ENCODE results near the gene NPHP4.

Gene NPHP4

GRCh38 chr1:5950994-5951785, 41.0 kb downstream of the NPHP4 start:
- DNase-seq (ENCODE audit: low read depth, low spot score), result no peak

- no peak for DNase-seq (ENCODE audit: low read depth, low spot score)
Measured at GRCh38 chr1:5950201-5950895, 41.9 kb downstream of the NPHP4 start.

- DNase-seq (ENCODE audit: low read depth, low spot score), result no peak
Measured at GRCh38 chr1:5949761-5950100, 42.5 kb downstream of the NPHP4 start.

- no peak for DNase-seq (ENCODE audit: low read depth, low spot score)
Measured at GRCh38 chr1:5949085-5949760, 43.0 kb downstream of the NPHP4 start.

- DNase-seq (ENCODE audit: low read depth, low spot score), result no peak
Measured at GRCh38 chr1:5948681-5949005, 43.6 kb downstream of the NPHP4 start.

- no peak for DNase-seq (ENCODE audit: low read depth, low spot score)
Measured at GRCh38 chr1:5947978-5948680, 44.1 kb downstream of the NPHP4 start.

- DNase-seq (ENCODE audit: low read depth, low spot score), result no peak
Measured at GRCh38 chr1:5947071-5947821, 45.0 kb downstream of the NPHP4 start.

- DNase-seq (ENCODE audit: low read depth, low spot score), result no peak
Measured at GRCh38 chr1:5945445-5945844, 46.8 kb downstream of the NPHP4 start.

- no peak for DNase-seq (ENCODE audit: low read depth, low spot score)
Measured at GRCh38 chr1:5944843-5945167, 47.4 kb downstream of the NPHP4 start.

GRCh38 chr1:5944154-5944842, 47.9 kb downstream of the NPHP4 start:
- DNase-seq (ENCODE audit: low read depth, low spot score), result no peak

- no peak for DNase-seq (ENCODE audit: low read depth, low spot score)
Measured at GRCh38 chr1:5943343-5944124, 48.7 kb downstream of the NPHP4 start.

- DNase-seq (ENCODE audit: low read depth, low spot score), result no peak
Measured at GRCh38 chr1:5941671-5942070, 50.6 kb downstream of the NPHP4 start.

GRCh38 chr1:5940723-5941407, 51.4 kb downstream of the NPHP4 start:
- no peak for DNase-seq (ENCODE audit: low read depth, low spot score)

GRCh38 chr1:5939271-5940170, 52.7 kb downstream of the NPHP4 start:
- no peak for DNase-seq (ENCODE audit: low read depth, low spot score)

- DNase-seq (ENCODE audit: low read depth, low spot score), result no peak
Measured at GRCh38 chr1:5938101-5938646, 54.1 kb downstream of the NPHP4 start.

GRCh38 chr1:5937373-5937857, 54.8 kb downstream of the NPHP4 start:
- no peak for DNase-seq (ENCODE audit: low read depth, low spot score)

GRCh38 chr1:5936621-5937372, 55.4 kb downstream of the NPHP4 start:
- no peak for DNase-seq (ENCODE audit: low read depth, low spot score)
